Dermis microvascular lymphatic vessel endothelial cell (primary cell): Measurements from ENCODE around the gene ECT2L. TPM values are rescaled to one million over a fixed set of nuclear protein-coding genes. Genes with fewer than 3 reads are reported as not detected.
A peak's percentile ranks its signal among the peaks of the same experiment; 100 is the strongest.
"Not testable (repeated sequence)": the region's sequence is repeated elsewhere in the genome, so short reads cannot be mapped to it uniquely, and the experiment has no call there.

Experiments used
- DNase-seq, 2 donors: peaks; one replicate each; pipeline versions ENCODE4 v3.0.0 to v3.0.0-alpha.2; 2010; ENCODE audit warnings: low read depth in 2 of 2
- total RNA-seq: library from RNA; depleted of rRNA; stranded (reverse); fragments of >200 nt; gene quantifications from 2 replicates; pipeline ENCODE4 v1.2.1, GENCODE V29; 2014

The ECT2L gene
- total RNA-seq, 1 donor from 2014 or later, result under 0.01 TPM

DNA sequence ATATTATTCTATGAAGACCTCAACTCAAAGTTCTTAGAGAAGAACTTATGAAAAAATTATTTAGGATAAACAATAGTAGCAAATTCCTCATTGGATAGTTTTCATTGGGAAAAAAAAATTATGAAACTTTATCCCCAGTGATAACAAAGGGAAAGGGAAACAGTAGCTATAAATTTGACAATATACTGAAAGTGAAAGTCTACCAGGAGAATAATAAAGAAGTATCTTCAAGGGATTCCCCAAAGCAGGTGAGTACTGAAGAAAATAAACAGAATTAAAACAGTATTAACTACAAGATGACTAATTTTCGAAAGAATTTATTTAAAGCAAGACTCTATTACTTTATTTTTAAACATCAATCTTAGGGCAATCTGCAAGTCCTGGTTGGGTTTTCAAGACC is 135.8 kb downstream of the ECT2L start:
- no peak for DNase-seq

DNA sequence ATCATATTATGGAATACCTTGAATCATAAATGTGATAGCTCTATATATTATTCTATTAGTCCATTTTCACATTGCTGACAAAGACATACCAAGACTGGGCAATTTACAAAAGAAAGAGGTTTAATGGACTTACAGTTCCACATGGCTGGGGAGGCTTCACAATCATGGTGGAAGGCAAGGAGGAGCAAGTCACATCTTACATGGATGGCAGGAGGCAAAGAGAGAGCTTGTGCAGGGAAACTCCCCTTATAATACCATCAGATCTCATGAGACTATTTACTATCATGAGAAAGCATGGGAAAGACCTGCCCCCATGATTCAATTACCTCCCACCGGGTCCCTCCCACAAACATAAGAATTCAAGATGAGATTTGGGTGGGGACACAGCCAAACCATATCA is 141.0 kb downstream of the ECT2L start:
- DNase-seq, result not testable (repeated sequence)

- DNase-seq, result no peak
Observed at GRCh38 chr6:138943089-138943625, 147.3 kb downstream of the ECT2L start.

GRCh38 chr6:138944412-138944811 is 148.5 kb downstream of the ECT2L start:
- peak in 1 of 2 donors; percentile 36 for DNase-seq

GRCh38 chr6:138945354-138945753 is 149.5 kb downstream of the ECT2L start:
- DNase-seq, result no peak

- no peak for DNase-seq
Observed at GRCh38 chr6:138948004-138948403, 152.1 kb downstream of the ECT2L start.

DNA sequence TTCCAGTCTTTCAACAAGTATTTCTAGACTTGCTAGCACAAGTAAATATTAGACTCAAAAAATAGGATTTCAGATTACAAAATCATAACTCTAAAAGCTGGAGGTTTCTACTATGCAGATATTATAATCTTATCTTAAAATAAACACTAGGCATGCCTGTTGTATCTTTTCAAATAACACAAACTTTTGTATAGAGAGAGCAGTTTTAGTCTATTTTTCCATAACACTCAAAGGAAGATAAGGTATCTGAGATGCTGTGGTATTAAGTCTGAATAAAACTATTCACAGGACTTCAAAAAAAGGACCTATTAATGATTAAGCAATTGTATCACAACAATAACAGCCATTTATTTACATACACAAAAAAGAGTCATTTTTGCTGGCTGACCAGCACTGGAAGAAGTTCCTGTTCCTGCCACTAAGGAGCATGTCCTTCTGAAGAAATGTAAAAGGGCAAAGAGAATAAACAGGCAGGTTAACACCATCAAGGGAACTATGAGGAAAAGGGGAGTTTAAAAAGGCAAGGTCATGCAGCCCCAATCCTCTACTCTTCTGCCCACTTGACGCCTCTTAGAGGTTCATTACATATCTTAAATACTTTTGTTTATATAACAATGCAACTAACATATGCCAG is 152.8 kb downstream of the ECT2L start:
- no peak for DNase-seq

GRCh38 chr6:138953451-138953850 is 157.6 kb downstream of the ECT2L start:
- DNase-seq, result no peak

Other genes starting within 250 kb of the ECT2L start
- 18.0 TPM in 2 replicates for gene CCDC28A, start 22.3 kb upstream of the ECT2L start, total RNA-seq
- gene REPS1, start 192.2 kb downstream of the ECT2L start, total RNA-seq, result 18.6 and 23.4 TPM in 2 replicates
- gene ABRACL, start 232.7 kb downstream of the ECT2L start, total RNA-seq, result 9.9 and 25.0 TPM in 2 replicates